ENCODE data around the gene FIG4. TPM values are rescaled to one million over a fixed set of nuclear protein-coding genes. Genes with fewer than 3 reads are reported as not detected.
A peak's percentile ranks its signal among the peaks of the same experiment; 100 is the strongest.

Gene FIG4
- total and polyA plus RNA-seq, 2 donors (not counting 1 experiment from before 2014, with no cell fraction given): 21.1 to 38.3 TPM

DNA sequence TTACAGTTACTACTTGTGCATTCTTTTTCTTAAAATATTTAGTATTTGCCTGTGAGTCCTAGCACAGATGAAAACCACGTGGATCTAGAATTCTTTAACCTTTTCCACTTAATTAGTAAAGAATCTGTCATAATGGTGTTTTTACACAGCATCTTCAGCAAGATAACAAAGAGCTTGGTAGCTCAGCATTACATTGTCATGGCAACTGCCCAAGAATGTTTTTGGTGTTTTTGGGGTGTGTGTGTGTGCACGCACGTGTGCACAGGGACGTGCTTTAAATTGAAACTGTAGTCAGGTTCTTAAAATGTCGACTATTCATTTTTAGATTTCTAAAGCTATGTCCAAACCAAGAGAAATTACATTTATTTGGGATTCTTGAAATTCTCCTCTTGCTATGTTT is 108.0 kb downstream of the FIG4 start:
- Histone ChIP-seq H3K79me2 (ENCODE audit: control insufficient read depth, insufficient read depth, low read length) (no peaks in the 10 kb centered on the region), H3K9me3 (ENCODE audit: control insufficient read depth, insufficient read depth, low read depth, low read length) (no peaks in the 10 kb centered on the region), H2AFZ (ENCODE audit: low read length) (no peak overlapping the region), H3K4me1 (ENCODE audit: control insufficient read depth, extremely low read depth, insufficient read depth, low read length) (peaks cover 17% of the 10 kb centered on the region), H3K4me3 (replicated peaks in 1 of 4; ENCODE audit: control extremely low read depth in 1 of 4, insufficient read depth in 1 of 4, low read depth in 3 of 4, low read length in 4 of 4) (no peak overlapping the region), H3K27ac (ENCODE audit: insufficient read depth, low read length) (no peak overlapping the region), H3K36me3 (ENCODE audit: control insufficient read depth, insufficient read depth, low read length) (no peaks in the 10 kb centered on the region), H4K20me1 (ENCODE audit: control insufficient read depth, extremely low read depth, insufficient read depth, low read length) (no peaks in the 10 kb centered on the region), H3K4me2 (ENCODE audit: extremely low read depth, insufficient read depth, low read length) (no peak overlapping the region), H3K9ac (ENCODE audit: insufficient read depth, low read length) (no peak overlapping the region), H3K27me3 (ENCODE audit: control insufficient read depth, insufficient read depth, low read length) (no peaks in the 10 kb centered on the region)
- DNase-seq (ENCODE audit: low read depth in 2 of 2): no peak
- TF ChIP-seq, protein P1, sequence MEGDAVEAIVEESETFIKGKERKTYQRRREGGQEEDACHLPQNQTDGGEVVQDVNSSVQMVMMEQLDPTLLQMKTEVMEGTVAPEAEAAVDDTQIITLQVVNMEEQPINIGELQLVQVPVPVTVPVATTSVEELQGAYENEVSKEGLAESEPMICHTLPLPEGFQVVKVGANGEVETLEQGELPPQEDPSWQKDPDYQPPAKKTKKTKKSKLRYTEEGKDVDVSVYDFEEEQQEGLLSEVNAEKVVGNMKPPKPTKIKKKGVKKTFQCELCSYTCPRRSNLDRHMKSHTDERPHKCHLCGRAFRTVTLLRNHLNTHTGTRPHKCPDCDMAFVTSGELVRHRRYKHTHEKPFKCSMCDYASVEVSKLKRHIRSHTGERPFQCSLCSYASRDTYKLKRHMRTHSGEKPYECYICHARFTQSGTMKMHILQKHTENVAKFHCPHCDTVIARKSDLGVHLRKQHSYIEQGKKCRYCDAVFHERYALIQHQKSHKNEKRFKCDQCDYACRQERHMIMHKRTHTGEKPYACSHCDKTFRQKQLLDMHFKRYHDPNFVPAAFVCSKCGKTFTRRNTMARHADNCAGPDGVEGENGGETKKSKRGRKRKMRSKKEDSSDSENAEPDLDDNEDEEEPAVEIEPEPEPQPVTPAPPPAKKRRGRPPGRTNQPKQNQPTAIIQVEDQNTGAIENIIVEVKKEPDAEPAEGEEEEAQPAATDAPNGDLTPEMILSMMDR (conservative IDR thresholded peaks at IDR 0.05 in 1 of 2, IDR thresholded peaks at IDR 0.05 in 1 of 2; ENCODE audit: low read depth in 1 of 2, low read length in 2 of 2): no peak
- TF ChIP-seq EZH2 (IDR thresholded peaks at IDR 0.05; ENCODE audit: low read length, missing control alignments): no peak

DNA sequence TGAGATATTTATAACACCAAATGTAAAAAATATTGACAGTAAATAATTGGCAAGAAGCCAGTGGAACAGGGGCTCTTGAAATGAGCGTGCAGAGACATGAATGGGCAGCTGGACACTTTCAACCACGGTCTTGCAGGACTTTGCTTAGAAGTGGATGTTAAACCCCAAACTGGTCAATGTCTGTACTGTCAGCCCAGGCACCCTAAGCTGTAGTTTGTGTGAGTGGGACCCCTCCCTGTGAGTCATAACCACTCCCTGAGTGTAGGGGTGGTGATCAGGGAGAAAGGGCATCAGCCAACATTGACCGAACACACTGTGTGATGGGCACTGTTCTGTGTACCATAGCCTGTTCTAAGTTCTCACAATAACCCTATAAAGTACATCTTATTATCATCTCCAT is 108.6 kb downstream of the FIG4 start:
- H3K4me3 ChIP-seq (replicated peaks in 1 of 4; ENCODE audit: control extremely low read depth in 1 of 4, insufficient read depth in 1 of 4, low read depth in 3 of 4, low read length in 4 of 4): no peak overlapping the region
- H3K36me3 ChIP-seq (ENCODE audit: control insufficient read depth, insufficient read depth, low read length): no peaks in the 10 kb centered on the region
- H3K4me1 ChIP-seq (ENCODE audit: control insufficient read depth, extremely low read depth, insufficient read depth, low read length): peaks cover 11% of the 10 kb centered on the region
- TF ChIP-seq, protein P1 (conservative IDR thresholded peaks at IDR 0.05 in 1 of 2, IDR thresholded peaks at IDR 0.05 in 1 of 2; ENCODE audit: low read depth in 1 of 2, low read length in 2 of 2): no peak
- TF ChIP-seq EZH2 (IDR thresholded peaks at IDR 0.05; ENCODE audit: low read length, missing control alignments): no peak
- H3K27me3 ChIP-seq (ENCODE audit: control insufficient read depth, insufficient read depth, low read length): no peaks in the 10 kb centered on the region
- no peaks in the 10 kb centered on the region for H3K9me3 ChIP-seq (ENCODE audit: control insufficient read depth, insufficient read depth, low read depth, low read length)
- H3K4me2 ChIP-seq (ENCODE audit: extremely low read depth, insufficient read depth, low read length): no peak overlapping the region
- no peak overlapping the region for H3K27ac ChIP-seq (ENCODE audit: insufficient read depth, low read length)
- no peak overlapping the region for H2AFZ ChIP-seq (ENCODE audit: low read length)
- H4K20me1 ChIP-seq (ENCODE audit: control insufficient read depth, extremely low read depth, insufficient read depth, low read length): no peaks in the 10 kb centered on the region
- no peak overlapping the region for H3K9ac ChIP-seq (ENCODE audit: insufficient read depth, low read length)
- peak in 1 of 2 donors; percentile 60 for DNase-seq (ENCODE audit: low read depth in 2 of 2)
- H3K79me2 ChIP-seq (ENCODE audit: control insufficient read depth, insufficient read depth, low read length): no peaks in the 10 kb centered on the region

DNA sequence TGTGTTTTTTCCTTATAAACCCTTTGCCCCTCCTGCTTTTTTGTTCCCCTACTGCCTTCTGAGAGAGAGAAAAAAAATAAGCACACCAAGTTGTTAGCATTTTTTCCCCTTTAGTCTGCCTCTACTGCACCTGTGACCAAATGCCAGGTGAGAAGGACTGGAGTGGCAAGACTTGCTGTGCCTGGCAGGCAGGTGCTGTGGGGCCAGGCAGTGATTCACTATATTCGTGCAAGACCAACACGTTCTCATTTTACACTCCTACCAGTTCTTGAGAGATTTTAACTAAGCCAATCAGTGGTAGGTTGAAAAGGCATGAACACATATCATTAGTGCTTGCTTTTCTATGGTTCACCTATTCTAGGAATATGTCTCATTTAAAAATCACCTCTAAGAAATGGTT is 109.7 kb downstream of the FIG4 start:
- no peaks in the 10 kb centered on the region for H3K36me3 ChIP-seq (ENCODE audit: control insufficient read depth, insufficient read depth, low read length)
- H3K4me2 ChIP-seq (ENCODE audit: extremely low read depth, insufficient read depth, low read length): no peak overlapping the region
- H3K27me3 ChIP-seq (ENCODE audit: control insufficient read depth, insufficient read depth, low read length): no peaks in the 10 kb centered on the region
- TF ChIP-seq EZH2 (IDR thresholded peaks at IDR 0.05; ENCODE audit: low read length, missing control alignments): no peak
- TF ChIP-seq, protein P1 (conservative IDR thresholded peaks at IDR 0.05 in 1 of 2, IDR thresholded peaks at IDR 0.05 in 1 of 2; ENCODE audit: low read depth in 1 of 2, low read length in 2 of 2): no peak
- H2AFZ ChIP-seq (ENCODE audit: low read length): no peak overlapping the region
- H4K20me1 ChIP-seq (ENCODE audit: control insufficient read depth, extremely low read depth, insufficient read depth, low read length): no peaks in the 10 kb centered on the region
- peaks cover 9% of the 10 kb centered on the region for H3K4me1 ChIP-seq (ENCODE audit: control insufficient read depth, extremely low read depth, insufficient read depth, low read length)
- H3K9me3 ChIP-seq (ENCODE audit: control insufficient read depth, insufficient read depth, low read depth, low read length): no peaks in the 10 kb centered on the region
- DNase-seq (ENCODE audit: low read depth in 2 of 2): no peak
- H3K79me2 ChIP-seq (ENCODE audit: control insufficient read depth, insufficient read depth, low read length): no peaks in the 10 kb centered on the region
- no peak overlapping the region for H3K9ac ChIP-seq (ENCODE audit: insufficient read depth, low read length)
- H3K27ac ChIP-seq (ENCODE audit: insufficient read depth, low read length): no peak overlapping the region
- no peak overlapping the region for H3K4me3 ChIP-seq (replicated peaks in 1 of 4; ENCODE audit: control extremely low read depth in 1 of 4, insufficient read depth in 1 of 4, low read depth in 3 of 4, low read length in 4 of 4)
